ENCODE data around the gene MID1.

GRCh38 chrX:10453945-10454344 lies 166.4 kb downstream of the MID1 start:
- no peak for TF ChIP-seq CTCF (IDR thresholded peaks at IDR 0.05)
- no peak for TF ChIP-seq POLR2A (IDR thresholded peaks at IDR 0.05)
- TF ChIP-seq POLR2AphosphoS5 (IDR thresholded peaks at IDR 0.05) = no peak

Measured in breast epithelium (tissue), 3 donors.